GM12878 (cell line): ENCODE results near the gene SLC35B4. TPM values are rescaled to one million over a fixed set of nuclear protein-coding genes. Genes with fewer than 3 reads are reported as not detected.

Experiments used
- ATAC-seq: fragments of 200-7000 bp; cut with Tn5 transposase; 3 replicates; pipeline ENCODE4 v1.9.1; 2020; ENCODE audit warnings: mild to moderate bottlenecking, moderate library complexity
- BruUV-seq: library from RNA; stranded (reverse); fragments of 400-500 nt; replicated peaks from 2 replicates; lab custom pipeline; 2021; lab: Mats Ljungman, UMichigan
- CTCF ChIA-PET: fragments of 300-600 bp; sonication (Branson Sonifier 250); formaldehyde crosslinking; extraction: SDS; loops from one replicate; lab custom pipeline; 2021; ENCODE audit warnings: inconsistent platforms; lab: Yijun Ruan, JAX
- POLR2A ChIA-PET: fragments of 350-600 bp; formaldehyde crosslinking; extraction: SDS; loops from one replicate; lab custom pipeline; 2021; ENCODE audit warnings: inconsistent platforms; lab: Charles Lee
- RAD21 ChIA-PET: fragments of 300-600 bp; sonication (Branson Sonifier 250); formaldehyde crosslinking; loops from one replicate; lab custom pipeline; 2023; ENCODE audit warnings: antibody characterized with exemption; ENCODE audit not compliant: unreplicated experiment; lab: Charles Lee
- SMC1A ChIA-PET: fragments of 300-600 bp; sonication (Branson Sonifier 250); formaldehyde crosslinking; loops from one replicate; lab custom pipeline; 2023; ENCODE audit not compliant: unreplicated experiment, uncharacterized antibody; lab: Charles Lee
- DNase-seq: peaks from one replicate; pipeline ENCODE4 v3.0.0-alpha.2; 2011; ENCODE audit warnings: low read depth, low spot score
- FAIRE-seq: peaks from 3 replicates; lab custom pipeline; 2011; peaks lifted over from hg19 to GRCh38; lab: Jason Lieb, UNC
- H2AFZ ChIP-seq: 2 replicates; pipeline ENCODE4 v1.6.0; 2011; ENCODE audit warnings: low read depth, low read length, control low read depth; ENCODE audit not compliant: control insufficient read depth
- H3K27ac ChIP-seq: 2 replicates; pipeline ENCODE4 v1.5.1; 2011; ENCODE audit warnings: control low read depth; ENCODE audit not compliant: control insufficient read depth, insufficient read depth
- H3K27me3 ChIP-seq, 2 experiments: replicated peaks in 1 of 2; 2 replicates each; pipeline versions ENCODE4 v1.6.0 to v1.6.1; 2011; ENCODE audit warnings: low read length in 1 of 2; ENCODE audit not compliant: control insufficient read depth in 2 of 2, insufficient read depth in 2 of 2
- H3K36me3 ChIP-seq, 2 experiments: 2 replicates each; pipeline ENCODE4 v1.5.1; 2011; ENCODE audit warnings: low read length in 1 of 2; ENCODE audit not compliant: control insufficient read depth in 2 of 2, insufficient read depth in 2 of 2
- H3K4me1 ChIP-seq: 2 replicates; pipeline ENCODE4 v1.6.1; 2011; ENCODE audit warnings: mild to moderate bottlenecking, low read length, moderate library complexity, mixed read lengths; ENCODE audit not compliant: control insufficient read depth, insufficient read depth
- H3K4me2 ChIP-seq: 2 replicates; pipeline ENCODE4 v1.6.0; 2011; ENCODE audit warnings: control low read depth; ENCODE audit not compliant: control insufficient read depth, insufficient read depth
- H3K4me3 ChIP-seq: fragments of 200-600 bp; sonication (generic); 2 replicates; pipeline ENCODE4 v1.5.1; 2016
- H3K79me2 ChIP-seq: 2 replicates; pipeline ENCODE4 v1.6.0; 2011; ENCODE audit warnings: low read length; ENCODE audit not compliant: control insufficient read depth, insufficient read depth
- H3K9ac ChIP-seq: 2 replicates; pipeline ENCODE4 v1.8.0; 2011; ENCODE audit warnings: low read length, control low read depth, mixed read lengths; ENCODE audit not compliant: control insufficient read depth, insufficient read depth
- H3K9me3 ChIP-seq: replicated peaks from 3 replicates; pipeline ENCODE4 v1.5.1; 2011; ENCODE audit warnings: mild to moderate bottlenecking, low read length; ENCODE audit not compliant: control insufficient read depth, insufficient read depth
- H4K20me1 ChIP-seq: 2 replicates; pipeline ENCODE4 v1.6.0; 2011; ENCODE audit not compliant: control insufficient read depth, insufficient read depth
- DPF2 ChIP-seq: fragments of 450-650 bp; IDR thresholded peaks from 2 replicates; pipeline ENCODE4 v1.6.1; 2017; ENCODE audit warnings: mild to moderate bottlenecking
- EZH2 ChIP-seq: IDR thresholded peaks from 2 replicates; pipeline ENCODE4 v1.6.1; 2012; ENCODE audit warnings: low read depth, mild to moderate bottlenecking, control low read depth, inconsistent platforms, low read length, borderline replicate concordance; ENCODE audit not compliant: control insufficient read depth
- MTA3 ChIP-seq: IDR thresholded peaks from 2 replicates; pipeline ENCODE4 v1.6.1; 2012; ENCODE audit warnings: low read length, inconsistent platforms, borderline replicate concordance
- NFXL1 ChIP-seq: fragments of 450-650 bp; IDR thresholded peaks from 2 replicates; pipeline ENCODE4 v1.6.1; 2017; ENCODE audit warnings: antibody characterized with exemption, mild to moderate bottlenecking, borderline replicate concordance
- POLR2A ChIP-seq: IDR thresholded peaks from 2 replicates; pipeline ENCODE4 v1.6.1; 2011; ENCODE audit warnings: low read depth, mild to moderate bottlenecking, low read length
- RCOR1 ChIP-seq: conservative IDR thresholded peaks from 2 replicates; pipeline ENCODE4 v1.6.1; 2012; ENCODE audit warnings: low read depth, low read length, improper control_type of control experiment
- RELB ChIP-seq: fragments of 450-650 bp; IDR thresholded peaks from 2 replicates; pipeline ENCODE4 v1.6.1; 2017; ENCODE audit warnings: low read depth, mild to moderate bottlenecking, moderate library complexity
- RFX5 ChIP-seq: IDR thresholded peaks from 2 replicates; pipeline ENCODE4 v1.6.1; 2011; ENCODE audit warnings: low read depth, low read length, improper control_type of control experiment
- RUNX3 ChIP-seq: IDR thresholded peaks from 2 replicates; pipeline ENCODE4 v1.6.1; 2012; ENCODE audit warnings: low read length, inconsistent platforms
- ZBTB11 ChIP-seq: fragments of 450-650 bp; formaldehyde crosslinking; IDR thresholded peaks from 2 replicates; pipeline ENCODE4 v1.5.0; 2022; ENCODE audit warnings: mild to moderate bottlenecking, missing genetic modification characterization
- ZNF384 ChIP-seq: IDR thresholded peaks from 2 replicates; pipeline ENCODE4 v1.6.1; 2012; ENCODE audit warnings: low read depth, mild to moderate bottlenecking, low read length, improper control_type of control experiment, borderline replicate concordance
- ZNF622 ChIP-seq: fragments of 450-650 bp; IDR thresholded peaks from 2 replicates; pipeline ENCODE4 v1.6.1; 2017; ENCODE audit warnings: mild to moderate bottlenecking, inconsistent platforms
- WGBS: methylation state at CpG from one replicate; pipeline ENCODE4 v1.1.6; 2016; ENCODE audit warnings: low lambda C conversion rate; ENCODE audit not compliant: insufficient replicate concordance, insufficient coverage; ENCODE audit errors: missing lambda C conversion rate; 5-methylcytosine and 5-hydroxymethylcytosine counted together
- in situ Hi-C: fragments of 300-500 bp; cut with MboI; formaldehyde crosslinking; loops from 9 replicates; pipeline ENCODE4 v1.14.3; 2018; ENCODE audit warnings: mixed read lengths
- intact Hi-C: fragments of 100-400 bp; cut with micrococcal nuclease; formaldehyde crosslinking; loops from one replicate; pipeline ENCODE4 v1.14.2; 2022; ENCODE audit not compliant: unreplicated experiment
- polyA plus RNA-seq, 11 experiments: library from polyadenylated mRNA; depleted of rRNA in 4 of 11; unstranded in 6 of 11; stranded (reverse) in 5 of 11; fragments of >200 nt; fragmentation: Nextera tagmentation in 4 of 11; fragmentation: Illumina TruSeq in 1 of 11; extraction: Ambion mirVana in 4 of 11; extraction: Trizol in 1 of 11; gene quantifications; 1 replicate in 1 of 11; 2 replicates in 10 of 11; pipeline versions ENCODE4 v1.2.1 to v1.2.3, GENCODE V29; 2011 to 2016; ENCODE audit warnings: inconsistent platforms in 2 of 11, missing spikeins in 2 of 11, low read depth in 1 of 11
- total RNA-seq, 4 experiments: library from RNA; depleted of rRNA in 3 of 4; stranded (reverse); fragments of >200 nt in 3 of 4; fragmentation: Illumina TruSeq in 1 of 4; extraction: Trizol in 1 of 4; gene quantifications; 2 replicates each; pipeline versions ENCODE4 v1.2.1 to v1.2.3, GENCODE V29; 2013 to 2021
- TF ChIP-seq, protein P1 (sequence below): fragments of 450-650 bp; IDR thresholded peaks from 2 replicates; pipeline ENCODE4 v1.6.1; 2014; ENCODE audit warnings: mild to moderate bottlenecking
- TF ChIP-seq, protein P2 (sequence below): fragments of 450-650 bp; IDR thresholded peaks from 2 replicates; pipeline ENCODE4 v1.6.1; 2016; ENCODE audit warnings: mild to moderate bottlenecking, moderate library complexity, borderline replicate concordance

The SLC35B4 gene
- total and polyA plus RNA-seq, 10 of the 15 experiments (the other 5 are each of a cell fraction or from before 2014, with no cell fraction given) = 3.6 to 23.9 (median 14.0) TPM

DNA sequence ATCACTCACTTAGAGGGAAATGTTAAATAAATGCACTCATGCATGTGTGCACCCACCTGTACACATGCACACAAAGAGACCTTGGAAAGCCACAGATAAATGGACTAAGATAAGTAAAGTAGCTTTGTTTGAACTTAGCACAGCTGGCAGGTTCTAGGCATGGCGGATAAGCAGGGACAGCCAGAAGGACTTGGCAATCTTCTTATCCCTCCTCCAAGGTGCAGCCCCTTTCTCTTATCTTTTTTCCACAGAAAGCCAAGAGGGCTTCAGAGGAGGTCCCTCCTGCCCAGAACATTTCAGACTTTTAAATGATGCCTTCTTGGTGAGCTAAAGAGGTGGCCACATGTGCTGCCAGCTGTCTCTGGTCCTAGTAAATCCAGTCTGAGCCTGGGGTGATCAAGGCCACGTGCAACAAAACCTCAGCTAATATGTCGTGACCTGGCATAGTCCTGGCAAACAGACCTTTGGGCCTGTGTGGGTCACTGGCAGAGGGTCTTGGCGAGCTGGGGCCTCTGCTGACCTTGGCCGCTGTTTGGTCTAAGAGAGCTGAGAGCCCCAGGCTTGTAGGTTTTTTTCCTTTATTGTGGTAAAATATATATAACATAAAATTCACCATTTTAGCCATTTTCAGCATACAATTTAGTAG, 43.2 kb upstream of the SLC35B4 start:
- ATAC-seq (no peak), FAIRE-seq (no peak), DNase-seq (no peak)
- Histone ChIP-seq H3K79me2 (no peaks in the 10 kb centered on the region), H3K9me3 (no peaks in the 10 kb centered on the region), H3K36me3 (no peaks in the 10 kb centered on the region), H2AFZ (no peak overlapping the region), H3K4me3 (no peak overlapping the region), H4K20me1 (no peaks in the 10 kb centered on the region), H3K27ac (no peak overlapping the region), H3K27me3 (no peaks in the 10 kb centered on the region; a peak in 1 of 4 replicates), H3K4me2 (no peak overlapping the region), H3K9ac (no peak overlapping the region), H3K4me1 (no peaks in the 10 kb centered on the region)
- BruUV-seq = no TSS peak
- ChIA-PET RAD21 (interaction anchor here (0.8 to 0.9 kb wide), 2 partner anchors 9 to 73 kb away, joined by 3 read pairs; no protein-coding TSS in a partner anchor), POLR2A (no interaction called here), CTCF (interaction anchor here (0.7 to 1.1 kb wide), 2 partner anchors 9 to 82 kb away, joined by 3 read pairs; no protein-coding TSS in a partner anchor), SMC1A (no interaction called here)
- WGBS = 35% methylated on average over 5 of the region's 5 CpGs
- intact Hi-C loops (loop anchor here (10.0 kb wide), 1 partner anchor 215 kb away; no protein-coding TSS in a partner anchor), in situ Hi-C loops (no loop called here)
- no peak for TF ChIP-seq NFXL1
- TF ChIP-seq RUNX3 = no peak
- no peak for TF ChIP-seq RFX5
- TF ChIP-seq MTA3 = no peak
- TF ChIP-seq ZNF622 = no peak
- TF ChIP-seq, protein P1, sequence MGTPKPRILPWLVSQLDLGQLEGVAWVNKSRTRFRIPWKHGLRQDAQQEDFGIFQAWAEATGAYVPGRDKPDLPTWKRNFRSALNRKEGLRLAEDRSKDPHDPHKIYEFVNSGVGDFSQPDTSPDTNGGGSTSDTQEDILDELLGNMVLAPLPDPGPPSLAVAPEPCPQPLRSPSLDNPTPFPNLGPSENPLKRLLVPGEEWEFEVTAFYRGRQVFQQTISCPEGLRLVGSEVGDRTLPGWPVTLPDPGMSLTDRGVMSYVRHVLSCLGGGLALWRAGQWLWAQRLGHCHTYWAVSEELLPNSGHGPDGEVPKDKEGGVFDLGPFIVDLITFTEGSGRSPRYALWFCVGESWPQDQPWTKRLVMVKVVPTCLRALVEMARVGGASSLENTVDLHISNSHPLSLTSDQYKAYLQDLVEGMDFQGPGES = no peak
- no peak for TF ChIP-seq DPF2
- no peak for TF ChIP-seq POLR2A
- no peak for TF ChIP-seq RCOR1
- no peak for TF ChIP-seq ZNF384
- no peak for TF ChIP-seq RELB
- no peak for TF ChIP-seq EZH2
- no peak for TF ChIP-seq ZBTB11
- TF ChIP-seq, protein P2, sequence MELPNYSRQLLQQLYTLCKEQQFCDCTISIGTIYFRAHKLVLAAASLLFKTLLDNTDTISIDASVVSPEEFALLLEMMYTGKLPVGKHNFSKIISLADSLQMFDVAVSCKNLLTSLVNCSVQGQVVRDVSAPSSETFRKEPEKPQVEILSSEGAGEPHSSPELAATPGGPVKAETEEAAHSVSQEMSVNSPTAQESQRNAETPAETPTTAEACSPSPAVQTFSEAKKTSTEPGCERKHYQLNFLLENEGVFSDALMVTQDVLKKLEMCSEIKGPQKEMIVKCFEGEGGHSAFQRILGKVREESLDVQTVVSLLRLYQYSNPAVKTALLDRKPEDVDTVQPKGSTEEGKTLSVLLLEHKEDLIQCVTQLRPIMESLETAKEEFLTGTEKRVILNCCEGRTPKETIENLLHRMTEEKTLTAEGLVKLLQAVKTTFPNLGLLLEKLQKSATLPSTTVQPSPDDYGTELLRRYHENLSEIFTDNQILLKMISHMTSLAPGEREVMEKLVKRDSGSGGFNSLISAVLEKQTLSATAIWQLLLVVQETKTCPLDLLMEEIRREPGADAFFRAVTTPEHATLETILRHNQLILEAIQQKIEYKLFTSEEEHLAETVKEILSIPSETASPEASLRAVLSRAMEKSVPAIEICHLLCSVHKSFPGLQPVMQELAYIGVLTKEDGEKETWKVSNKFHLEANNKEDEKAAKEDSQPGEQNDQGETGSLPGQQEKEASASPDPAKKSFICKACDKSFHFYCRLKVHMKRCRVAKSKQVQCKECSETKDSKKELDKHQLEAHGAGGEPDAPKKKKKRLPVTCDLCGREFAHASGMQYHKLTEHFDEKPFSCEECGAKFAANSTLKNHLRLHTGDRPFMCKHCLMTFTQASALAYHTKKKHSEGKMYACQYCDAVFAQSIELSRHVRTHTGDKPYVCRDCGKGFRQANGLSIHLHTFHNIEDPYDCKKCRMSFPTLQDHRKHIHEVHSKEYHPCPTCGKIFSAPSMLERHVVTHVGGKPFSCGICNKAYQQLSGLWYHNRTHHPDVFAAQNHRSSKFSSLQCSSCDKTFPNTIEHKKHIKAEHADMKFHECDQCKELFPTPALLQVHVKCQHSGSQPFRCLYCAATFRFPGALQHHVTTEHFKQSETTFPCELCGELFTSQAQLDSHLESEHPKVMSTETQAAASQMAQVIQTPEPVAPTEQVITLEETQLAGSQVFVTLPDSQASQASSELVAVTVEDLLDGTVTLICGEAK = no peak
